Stimulated activated CD8-positive, alpha-beta memory T cell treated with anti-CD3 and anti-CD28 coated beads, Interleukin-7, amount 100 ng/mL, for 4 hours (primary cell): Measurements from ENCODE around the gene GRIK4.

Experiments
- DNase-seq, 2 donors: peaks; one replicate each; pipeline ENCODE4 v3.0.0-alpha.2; 2020; ENCODE audit warnings: low read depth in 2 of 2

Gene GRIK4

GRCh38 chr11:120807414-120808150 lies 296.0 kb downstream of the GRIK4 start:
- DNase-seq = no peak

GRCh38 chr11:120808616-120809050 lies 297.1 kb downstream of the GRIK4 start:
- DNase-seq = no peak

GRCh38 chr11:120810251-120810650 lies 298.7 kb downstream of the GRIK4 start:
- no peak for DNase-seq

GRCh38 chr11:120811199-120811598 lies 299.7 kb downstream of the GRIK4 start:
- no peak for DNase-seq

GRCh38 chr11:120811731-120812130 lies 300.2 kb downstream of the GRIK4 start:
- DNase-seq = no peak

GRCh38 chr11:120814531-120815318 lies 303.2 kb downstream of the GRIK4 start:
- no peak for DNase-seq

DNA sequence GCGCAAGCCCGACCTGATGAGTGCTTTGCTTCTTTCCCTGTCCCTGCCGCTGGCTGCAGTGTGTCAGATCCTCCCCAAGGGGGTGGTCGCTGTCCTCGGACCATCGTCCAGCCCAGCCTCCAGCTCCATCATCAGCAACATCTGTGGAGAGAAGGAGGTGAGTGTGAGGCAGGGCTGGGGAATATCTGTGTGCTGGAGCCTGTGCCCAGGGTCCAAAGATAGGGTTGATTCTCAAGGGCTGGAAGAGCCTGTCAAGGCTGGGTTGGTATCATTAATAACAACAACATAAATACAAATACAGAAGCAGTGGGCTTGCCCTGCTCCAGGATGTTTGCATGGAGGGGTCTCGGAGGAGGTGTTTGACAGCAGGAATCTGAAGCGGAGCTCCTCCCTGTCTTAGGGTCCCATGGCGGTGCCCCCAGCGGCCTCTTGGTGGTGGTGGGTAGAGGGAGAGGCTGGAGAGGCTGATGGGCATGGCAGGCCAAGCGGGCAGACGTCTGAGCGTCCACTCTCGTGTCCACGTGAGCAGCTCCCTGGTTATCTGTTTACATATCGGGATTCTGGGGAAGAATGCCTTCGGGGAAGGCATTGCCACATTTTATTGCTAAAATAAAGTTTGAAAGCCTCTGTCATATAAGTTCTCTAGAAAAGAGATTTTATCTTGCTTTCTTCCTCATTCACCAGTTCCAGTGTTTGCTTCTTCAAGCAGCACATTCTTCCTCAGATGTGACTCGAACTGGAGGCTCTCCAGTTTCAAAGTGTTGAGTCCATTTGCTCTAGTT lies 304.0 kb downstream of the GRIK4 start:
- DNase-seq = no peak

- no peak for DNase-seq
Observed at GRCh38 chr11:120816176-120816575, 304.6 kb downstream of the GRIK4 start.

DNA sequence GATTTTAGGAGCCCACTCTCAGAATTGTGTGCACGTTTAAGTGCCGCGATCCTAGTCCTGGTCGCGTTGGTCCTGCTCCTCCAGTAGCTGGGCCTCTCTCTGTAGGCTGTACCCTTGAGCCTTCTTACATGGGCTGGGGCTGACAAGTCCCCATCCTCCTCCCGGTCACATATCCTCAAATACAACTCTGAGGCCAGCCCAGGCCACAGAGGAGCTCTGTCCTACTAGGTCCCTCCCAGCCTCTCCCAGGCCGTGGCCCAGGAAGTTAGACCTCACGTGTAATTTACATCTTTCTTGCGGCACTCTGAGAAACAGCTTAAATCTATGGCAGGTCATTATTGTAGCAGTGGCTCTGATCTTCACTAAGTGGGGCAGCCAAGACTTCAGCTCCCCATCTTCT lies 305.2 kb downstream of the GRIK4 start:
- no peak for DNase-seq

DNA sequence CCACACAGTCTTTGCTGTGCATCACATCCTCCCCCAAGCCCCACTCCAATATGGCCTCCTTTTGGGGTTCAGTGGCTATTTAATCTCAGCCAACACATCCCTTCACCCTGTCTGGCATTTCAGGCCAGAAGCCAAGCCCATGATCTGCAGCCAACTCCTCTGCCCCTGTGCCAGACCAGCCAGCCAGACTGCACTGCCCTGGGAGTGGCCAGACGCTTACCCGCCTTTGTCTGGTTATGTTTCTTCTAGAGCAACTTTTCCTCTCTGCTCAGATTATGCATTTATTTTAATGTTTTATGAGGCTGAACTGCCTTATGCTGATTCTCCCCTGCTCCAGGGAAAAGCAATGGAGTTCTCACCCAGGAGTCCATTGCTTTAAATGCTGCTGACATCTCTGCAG lies 305.6 kb downstream of the GRIK4 start:
- DNase-seq = no peak

DNA sequence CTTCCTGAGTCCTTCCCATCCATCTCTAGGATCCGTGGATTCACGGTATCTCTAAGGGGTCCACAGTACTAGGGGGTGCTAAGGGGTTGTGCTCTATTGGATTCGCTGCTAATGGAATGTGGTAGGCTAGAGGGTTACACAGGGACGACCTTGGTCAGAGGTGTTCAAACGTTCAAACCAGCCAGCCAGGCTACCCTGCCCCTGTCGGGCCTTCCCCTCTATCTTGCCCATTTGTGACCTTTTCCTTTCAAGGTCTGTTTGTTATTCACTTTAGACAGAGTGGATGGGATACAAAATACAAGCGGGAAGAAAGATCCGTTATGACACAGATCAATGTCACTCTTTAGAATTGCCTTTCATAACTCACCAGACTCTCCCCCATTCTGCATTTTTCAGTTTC lies 306.5 kb downstream of the GRIK4 start:
- DNase-seq = no peak

DNA sequence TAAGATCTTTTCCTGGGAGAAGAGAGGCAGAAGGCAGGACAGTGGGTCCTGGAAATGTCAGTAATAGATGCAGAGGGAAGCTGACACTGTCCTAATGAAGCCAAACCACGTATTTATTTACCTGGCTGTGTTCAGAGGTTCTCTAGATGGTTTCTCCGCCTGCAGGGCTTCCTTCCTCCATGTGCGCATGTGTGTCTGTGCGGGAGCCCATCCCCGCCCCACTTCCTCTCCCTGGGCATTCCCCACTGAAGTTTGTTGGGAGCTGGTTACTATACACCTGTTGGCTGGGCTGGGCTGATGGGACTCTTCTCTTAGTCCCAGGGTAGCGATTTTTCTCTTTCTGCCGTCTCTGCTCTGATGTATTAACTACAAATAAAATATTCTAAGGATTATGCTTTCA lies 307.5 kb downstream of the GRIK4 start:
- no peak for DNase-seq

DNA sequence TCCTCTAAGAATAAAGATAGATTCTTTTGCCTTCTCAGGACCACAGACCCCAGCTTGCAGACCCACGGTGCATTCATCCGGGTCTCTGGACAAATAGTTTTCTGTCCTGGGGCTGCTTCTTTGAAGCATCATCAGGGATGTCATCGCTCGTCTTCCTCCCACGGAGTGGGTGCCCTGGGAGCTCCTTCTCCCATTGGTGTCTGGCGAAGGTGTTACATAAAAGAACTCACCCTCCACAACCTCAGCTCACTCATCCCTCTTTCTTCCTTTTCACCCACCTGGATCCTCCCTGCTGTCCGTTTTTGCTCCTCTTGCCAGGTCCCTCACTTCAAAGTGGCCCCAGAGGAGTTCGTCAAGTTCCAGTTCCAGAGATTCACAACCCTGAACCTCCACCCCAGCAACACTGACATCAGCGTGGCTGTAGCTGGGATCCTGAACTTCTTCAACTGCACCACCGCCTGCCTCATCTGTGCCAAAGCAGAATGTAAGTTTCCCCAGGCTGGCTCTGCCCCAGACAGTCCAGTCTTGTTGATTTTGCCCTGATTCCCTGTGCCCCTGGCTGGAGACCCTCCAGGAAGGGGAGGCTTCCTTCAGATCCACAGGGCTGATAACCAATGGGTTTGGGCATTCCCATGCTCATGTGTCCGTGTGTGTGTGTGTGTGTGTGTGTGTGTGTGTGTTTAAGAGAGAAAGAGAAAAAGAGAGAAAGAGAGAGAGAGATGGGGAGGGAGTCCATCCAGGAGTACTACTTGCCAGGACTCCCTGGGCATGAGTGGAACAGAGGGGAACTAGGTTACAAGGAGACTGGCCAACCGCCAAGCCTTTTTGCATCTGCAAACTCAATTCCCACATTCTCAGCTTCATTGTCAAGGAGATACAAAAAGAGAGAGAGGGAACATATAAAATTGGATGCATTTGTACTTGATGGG lies 308.2 kb downstream of the GRIK4 start:
- no peak for DNase-seq

DNA sequence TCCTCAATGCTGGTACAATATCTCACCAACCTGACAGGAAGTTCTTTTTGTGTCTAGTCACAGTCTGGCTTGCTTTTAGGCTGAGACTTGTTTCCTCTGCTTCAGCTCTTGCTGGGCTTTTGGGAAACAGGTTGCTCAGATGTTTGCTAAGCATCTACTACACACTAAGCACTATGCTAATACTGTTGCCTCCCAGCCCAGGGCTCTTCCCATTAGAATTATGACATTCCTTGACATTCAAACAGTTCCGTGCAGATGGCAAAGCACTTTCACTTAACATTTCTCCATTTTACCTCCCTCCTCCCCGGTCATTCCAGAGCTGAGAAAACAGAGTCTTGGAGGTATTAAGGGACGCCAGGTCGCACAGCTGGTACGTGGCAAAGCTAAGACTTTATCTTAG lies 311.6 kb downstream of the GRIK4 start:
- no peak for DNase-seq

DNA sequence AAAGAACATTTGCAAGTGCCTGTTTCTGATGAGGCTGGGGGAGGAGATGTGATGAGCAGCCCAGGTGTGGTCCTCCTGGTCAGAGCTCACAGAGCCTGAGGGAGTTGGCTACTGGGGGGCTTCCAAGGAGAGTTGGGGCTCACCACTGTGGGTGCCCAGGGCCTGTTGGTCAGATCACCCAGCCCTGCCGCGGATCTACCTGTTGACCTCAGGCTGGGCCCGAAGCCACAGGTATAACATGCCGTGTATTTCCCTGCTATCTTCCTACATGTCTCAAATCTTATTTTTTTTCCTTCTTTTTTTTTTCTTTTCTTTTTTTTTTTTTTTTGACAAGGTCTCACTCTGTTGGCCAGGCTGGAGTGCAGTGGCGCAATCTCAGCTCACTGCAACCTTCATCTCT lies 312.7 kb downstream of the GRIK4 start:
- DNase-seq = no peak

DNA sequence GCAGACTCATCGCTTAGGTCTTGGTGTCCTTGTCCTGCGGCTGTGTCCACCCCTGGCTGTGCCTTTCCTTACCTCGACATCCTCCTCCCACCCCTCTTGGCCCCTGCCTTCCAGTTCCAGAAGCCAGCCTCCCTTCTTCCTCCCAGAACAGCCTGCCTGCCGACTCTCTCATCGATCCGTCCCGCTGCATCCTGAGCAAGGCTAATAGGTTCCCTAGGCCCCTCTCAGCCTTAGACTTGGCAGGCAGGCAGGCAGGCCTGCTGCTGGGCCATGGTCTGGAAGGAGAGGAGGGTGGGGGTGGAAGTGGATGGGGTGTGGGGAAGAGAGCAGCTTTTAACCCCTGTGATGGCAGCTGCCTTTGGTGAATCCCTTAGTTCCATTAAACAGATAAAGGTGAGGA lies 315.6 kb downstream of the GRIK4 start:
- no peak for DNase-seq

DNA sequence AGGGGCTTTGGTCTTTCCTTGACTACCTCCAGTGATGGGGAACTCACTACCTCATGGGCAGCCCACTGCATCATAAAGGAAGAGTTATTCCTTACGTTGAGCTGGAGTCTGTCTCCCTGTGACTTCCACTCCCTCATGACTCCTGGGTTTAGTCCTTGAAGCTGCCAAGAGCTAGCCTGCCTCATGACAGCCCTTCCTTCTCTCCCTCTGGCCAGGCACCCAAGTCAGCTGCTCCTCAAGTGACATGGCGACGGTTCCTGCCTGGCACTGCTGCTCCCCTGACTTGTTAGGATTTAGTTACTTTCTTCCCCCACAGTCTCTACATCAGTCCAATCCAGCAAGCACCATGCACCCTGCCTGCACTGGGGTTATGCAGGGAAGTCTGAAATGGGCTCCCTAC lies 316.3 kb downstream of the GRIK4 start:
- DNase-seq = no peak

DNA sequence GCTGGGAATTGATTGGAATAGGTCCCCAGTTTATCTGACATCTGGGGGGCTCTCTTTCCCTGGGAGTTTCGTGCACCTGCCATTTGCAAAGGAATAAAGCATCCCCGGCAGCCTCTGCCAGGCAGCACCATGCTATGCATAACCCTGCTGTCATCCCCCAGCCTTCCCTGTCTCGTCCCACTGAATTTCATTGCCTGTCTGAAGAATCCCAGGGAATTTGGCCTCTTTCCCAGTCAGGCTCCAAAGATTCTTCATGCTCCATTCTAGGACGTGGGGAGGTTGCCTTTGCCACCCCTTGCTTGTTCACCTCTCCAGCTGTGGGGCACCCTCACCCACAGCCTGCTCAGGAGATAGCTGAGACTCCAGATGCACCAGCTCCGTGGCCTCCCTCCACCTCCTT lies 317.3 kb downstream of the GRIK4 start:
- DNase-seq = no peak

DNA sequence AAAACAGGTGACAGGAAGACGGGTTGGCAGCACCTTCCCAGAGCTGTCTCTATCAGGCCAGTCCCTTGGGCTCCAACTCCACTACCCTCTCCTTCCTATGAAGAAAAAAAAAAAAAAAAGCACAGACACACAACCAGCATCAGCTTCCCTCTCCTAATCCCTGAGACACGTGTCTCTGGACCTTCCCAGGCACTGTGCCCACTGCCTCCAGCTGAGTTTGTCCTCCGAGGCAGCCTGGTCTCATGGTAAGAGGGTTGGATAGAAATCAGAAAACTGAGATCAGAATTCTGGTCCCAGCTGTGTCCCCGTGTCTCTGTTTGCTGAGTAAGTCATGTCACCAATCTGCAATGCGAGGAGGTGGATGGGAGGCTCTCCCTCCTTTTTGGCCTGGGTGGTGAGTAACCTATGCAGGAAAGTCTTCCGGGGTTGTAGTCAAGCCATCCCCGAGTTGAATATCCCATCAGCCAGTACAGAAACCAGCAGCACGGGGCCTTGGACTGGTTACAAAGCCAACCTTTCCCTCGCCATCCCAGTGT lies 318.6 kb downstream of the GRIK4 start:
- no peak for DNase-seq

DNA sequence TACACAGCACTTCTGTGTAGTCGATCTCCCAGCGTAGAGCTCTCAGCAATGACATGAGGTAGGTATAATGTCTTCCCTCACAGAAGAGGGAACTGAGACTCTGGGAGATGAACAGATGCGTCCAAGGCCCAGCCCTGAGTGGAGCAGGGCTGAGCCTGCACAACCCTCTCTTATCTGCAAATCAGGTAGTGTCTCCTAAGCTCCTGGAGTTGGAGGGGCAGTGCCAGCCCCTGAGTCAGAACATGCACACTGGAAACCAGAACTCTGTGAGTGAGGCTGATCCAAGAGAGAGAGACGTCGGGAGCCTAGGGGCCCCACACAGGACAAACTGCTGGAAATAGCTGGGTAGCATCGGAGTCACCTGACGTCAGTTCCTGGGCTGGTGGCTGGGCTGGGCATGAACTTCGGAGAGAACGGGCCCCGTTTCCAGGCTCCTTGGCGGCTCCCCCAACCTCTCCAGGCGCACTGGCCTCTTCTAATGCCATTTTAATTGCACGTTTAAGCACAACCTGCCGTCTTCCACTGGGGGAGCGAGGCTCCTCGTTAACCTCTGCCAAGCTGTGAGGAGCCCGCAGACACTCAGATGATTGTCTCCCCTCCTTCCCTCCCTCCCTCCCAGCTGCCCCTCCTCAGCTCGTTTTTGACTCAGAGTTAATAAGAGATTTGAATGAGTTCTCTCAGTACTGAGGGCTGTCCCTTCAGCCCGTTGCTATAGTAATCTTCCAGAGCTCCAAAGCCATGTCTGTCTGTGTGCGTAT lies 321.1 kb downstream of the GRIK4 start:
- no peak for DNase-seq
